Tibial nerve (tissue), 4 donors: ENCODE measurements around the gene SOX8.

Experiments
- CTCF ChIP-seq, 5 experiments: fragments of 200-600 bp in 3 of 5; fragments of 450-650 bp in 2 of 5; sonication (generic) in 3 of 5; IDR thresholded peaks; one replicate each; pipeline ENCODE4 v1.5.1; 2016 to 2019; ENCODE audit warnings: antibody characterized with exemption in 5 of 5, mild to moderate bottlenecking in 3 of 5, moderate library complexity in 2 of 5
- EP300 ChIP-seq, 2 donors: sonication (generic); formaldehyde crosslinking; IDR thresholded peaks; one replicate each; pipeline ENCODE4 v1.6.1; 2017; ENCODE audit warnings: antibody characterized with exemption in 2 of 2, mild to moderate bottlenecking in 1 of 2
- POLR2A ChIP-seq, 2 donors: fragments of 450-650 bp; IDR thresholded peaks; one replicate each; pipeline ENCODE4 v1.6.1; 2017; ENCODE audit warnings: antibody characterized with exemption in 2 of 2, mild to moderate bottlenecking in 2 of 2, moderate library complexity in 2 of 2

- no peak for TF ChIP-seq CTCF (IDR thresholded peaks at IDR 0.05)
- no peak for TF ChIP-seq POLR2A (IDR thresholded peaks at IDR 0.05)
- no peak for TF ChIP-seq EP300 (IDR thresholded peaks at IDR 0.05)
Observed at GRCh38 chr16:938136-938535, 43.4 kb upstream of the SOX8 start.
